Fibroblast of the aortic adventitia (primary cell): ENCODE results near the gene HNRNPAB. TPM values are rescaled to one million over a fixed set of nuclear protein-coding genes. Genes with fewer than 3 reads are reported as not detected.
A peak's percentile ranks its signal among the peaks of the same experiment; 100 is the strongest.

ENCODE experiments used
- DNase-seq: peaks from one replicate; pipeline ENCODE4 v3.0.0-alpha.2; 2010; ENCODE audit warnings: low read depth
- H3K4me3 ChIP-seq: 2 replicates; pipeline ENCODE4 v1.5.1; 2011; ENCODE audit warnings: low read depth, mild to moderate bottlenecking, control low read depth, low read length, moderate library complexity
- CTCF ChIP-seq: IDR thresholded peaks from 2 replicates; pipeline ENCODE4 v1.5.1; 2011; ENCODE audit warnings: mild to moderate bottlenecking, low read length, control low read depth, inconsistent platforms; ENCODE audit not compliant: insufficient read depth
- total RNA-seq: library from RNA; depleted of rRNA; stranded (reverse); fragments of >200 nt; gene quantifications from 2 replicates; pipeline ENCODE4 v1.2.3, GENCODE V29; 2012; ENCODE audit warnings: low replicate concordance

HNRNPAB gene
- total RNA-seq, 1 donor = 106 TPM

- peak; percentile 60 for DNase-seq
- no peak for TF ChIP-seq CTCF
- H3K4me3 ChIP-seq = peak overlapping the region; percentile 80
Measured at GRCh38 chr5:178207183-178207916, 3.0 kb downstream of the HNRNPAB start.

DNA sequence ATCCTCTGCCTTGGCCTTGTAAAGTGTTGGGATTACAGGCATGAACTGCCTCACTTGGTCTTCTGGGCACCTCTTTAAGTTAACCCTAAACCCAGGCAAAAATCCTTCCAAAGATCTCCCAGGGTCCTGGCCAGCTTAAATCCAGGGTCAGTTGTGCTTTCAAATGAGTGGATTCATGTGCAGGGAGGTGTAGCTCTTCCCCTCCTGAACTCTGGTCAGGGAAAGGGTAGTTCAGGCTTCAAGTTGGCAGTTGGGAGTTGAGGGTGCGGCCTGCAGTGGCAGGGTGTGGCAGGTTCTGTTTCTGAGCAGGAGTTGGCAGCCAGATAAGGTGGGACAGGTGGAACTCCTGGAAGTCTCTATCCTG, 3.6 kb downstream of the HNRNPAB start:
- no peak for TF ChIP-seq CTCF
- no peak overlapping the region for H3K4me3 ChIP-seq
- no peak for DNase-seq

GRCh38 chr5:178208540-178209227, 4.4 kb downstream of the HNRNPAB start:
- TF ChIP-seq CTCF = peak; percentile 37
- no peak overlapping the region for H3K4me3 ChIP-seq
- DNase-seq = no peak

DNA sequence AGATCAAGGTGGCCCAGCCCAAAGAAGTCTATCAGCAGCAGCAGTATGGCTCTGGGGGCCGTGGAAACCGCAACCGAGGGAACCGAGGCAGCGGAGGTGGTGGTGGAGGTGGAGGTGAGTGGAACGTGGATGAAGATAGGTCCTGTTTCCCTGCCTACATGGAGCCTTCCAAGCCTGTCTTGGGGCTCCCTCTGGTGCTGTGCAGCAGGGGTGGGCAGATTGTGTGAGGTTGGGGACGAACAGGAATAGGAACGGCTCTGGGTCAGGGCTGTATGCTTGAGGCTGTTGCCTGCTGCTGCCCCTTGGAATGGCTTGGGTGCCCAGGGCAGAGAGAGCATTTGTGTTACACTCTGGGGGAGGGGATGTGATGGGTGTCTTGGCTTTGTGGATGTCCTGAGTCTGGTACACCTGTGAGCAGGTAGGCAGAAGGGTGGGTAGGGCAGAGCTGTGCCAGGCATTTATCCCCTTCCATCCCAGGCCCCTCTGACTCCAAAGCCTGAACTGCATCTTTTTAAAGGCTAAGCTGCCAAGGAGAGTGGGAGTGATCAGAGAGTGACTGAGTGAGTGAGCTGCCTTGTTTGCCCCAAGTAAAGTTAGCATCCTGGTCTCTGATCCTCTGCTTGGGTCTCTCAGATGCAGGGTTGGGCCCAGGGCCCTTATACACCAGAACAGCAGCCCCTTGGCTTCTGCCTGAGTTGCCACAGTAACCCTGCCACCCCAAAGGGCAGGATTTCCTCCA, 5.2 kb downstream of the HNRNPAB start:
- TF ChIP-seq CTCF = no peak
- no peak for DNase-seq
- H3K4me3 ChIP-seq = no peak overlapping the region

DNA sequence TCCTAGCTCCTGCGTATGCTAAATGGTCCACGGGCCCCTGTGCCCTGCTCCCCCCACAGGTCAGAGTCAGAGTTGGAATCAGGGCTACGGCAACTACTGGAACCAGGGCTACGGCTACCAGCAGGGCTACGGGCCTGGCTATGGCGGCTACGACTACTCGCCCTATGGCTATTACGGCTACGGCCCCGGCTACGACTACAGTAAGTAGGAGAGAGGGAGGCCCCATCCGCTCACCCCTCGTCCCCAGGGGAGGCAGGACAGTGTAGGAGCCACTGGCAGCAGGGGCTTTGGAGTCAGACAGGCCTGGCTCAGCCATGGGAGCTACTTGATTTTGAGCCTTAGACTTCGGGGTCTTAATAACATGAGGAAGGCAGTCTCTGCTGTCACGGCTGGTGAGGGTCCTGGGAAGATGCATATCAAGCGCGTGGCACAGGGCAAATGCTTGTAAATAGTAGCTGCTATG, 5.8 kb downstream of the HNRNPAB start:
- no peak for TF ChIP-seq CTCF
- H3K4me3 ChIP-seq = no peak overlapping the region
- DNase-seq = no peak

DNA sequence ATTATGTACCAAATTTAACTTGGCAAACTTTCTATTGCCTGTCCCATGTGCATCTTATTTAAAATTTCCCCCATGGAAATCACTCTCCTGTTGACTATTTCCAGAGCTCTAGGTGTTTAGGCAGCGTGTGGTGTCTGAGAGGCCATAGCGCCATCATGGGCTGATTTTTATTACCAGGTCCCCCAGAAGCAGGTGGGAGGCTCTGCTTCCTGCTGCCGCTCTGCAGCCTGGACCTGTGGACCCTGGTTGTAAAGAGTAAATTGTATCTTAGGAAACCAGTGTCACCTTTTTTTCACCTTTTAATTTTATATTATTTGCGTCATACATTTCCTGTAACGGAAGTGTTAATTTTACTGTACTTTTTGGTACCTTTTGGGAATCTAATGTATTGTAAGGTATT, 6.4 kb downstream of the HNRNPAB start:
- H3K4me3 ChIP-seq = no peak overlapping the region
- no peak for TF ChIP-seq CTCF
- no peak for DNase-seq
